Stimulated activated CD8-positive, alpha-beta memory T cell treated with anti-CD3 and anti-CD28 coated beads, Interleukin-15, amount 100 ng/mL, for 1 hour (primary cell): ENCODE measurements around the gene DNAAF6.
A peak's percentile ranks its signal among the peaks of the same experiment; 100 is the strongest.
"Not testable (repeated sequence)": the region's sequence is repeated elsewhere in the genome, so short reads cannot be mapped to it uniquely, and the experiment has no call there.

Experiments
- DNase-seq: peaks from one replicate; pipeline ENCODE4 v3.0.0-alpha.2; 2020; ENCODE audit warnings: low read depth

Gene DNAAF6

DNA sequence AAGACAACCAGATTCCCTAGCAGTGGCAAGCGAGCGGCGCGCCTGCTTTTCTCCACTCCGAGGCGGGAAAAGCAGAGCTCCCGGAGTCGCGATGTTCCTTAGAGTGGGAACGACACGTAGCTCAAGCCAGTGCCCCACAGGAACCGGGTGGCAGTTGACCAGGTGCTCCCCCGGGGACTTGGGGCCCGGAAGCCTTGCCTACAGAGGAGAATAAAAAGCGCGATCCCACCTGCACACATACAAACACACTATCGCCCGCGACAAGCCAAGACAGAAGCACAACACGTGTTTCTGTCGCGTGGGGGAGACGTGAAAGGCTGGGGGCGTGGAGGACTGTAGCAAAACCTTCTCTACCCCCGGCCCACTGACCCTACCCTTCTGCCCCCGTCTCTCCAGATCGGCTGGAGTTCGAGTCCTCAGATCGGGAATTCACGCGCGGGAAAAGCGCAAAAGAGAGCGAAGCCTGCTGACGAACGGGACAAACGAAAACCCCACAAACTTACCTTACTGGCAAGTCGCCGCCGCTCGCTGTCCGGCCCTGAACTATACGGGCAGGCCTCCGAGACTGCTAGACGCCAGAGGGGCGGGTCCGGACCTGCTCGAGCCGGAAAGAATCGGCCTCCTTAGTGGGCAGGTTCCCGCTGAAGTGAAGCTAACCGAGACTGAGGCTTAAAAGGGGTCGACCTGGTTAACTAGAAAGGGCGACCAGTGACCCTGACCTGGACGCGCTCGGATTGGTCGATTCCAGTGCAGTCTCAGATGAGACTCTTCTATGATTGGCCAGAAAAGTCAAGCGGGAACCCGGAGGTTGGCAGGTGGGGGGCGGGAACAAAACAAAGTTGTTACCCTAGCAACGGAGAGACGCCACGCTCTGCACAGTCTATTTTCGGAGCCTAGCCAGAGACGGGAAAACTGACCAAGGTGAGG is at the start of gene DNAAF6, which contains the start of gene NUP62CL:
Gene DNAAF6 (plus strand): TSS at position 842 of the 927 bp plus-strand sequence. CDS start 6,265 bp downstream, outside the sequence.
Gene NUP62CL (minus strand): TSS at position 664 of the 927 bp plus-strand sequence. CDS start 31,287 bp downstream, outside the sequence.
- peak; percentile 12 for DNase-seq

- not testable (repeated sequence) for DNase-seq
Observed at GRCh38 chrX:107157618-107158017, 48.8 kb upstream of the DNAAF6 start.

- no peak for DNase-seq
Observed at GRCh38 chrX:107167163-107167921, 39.1 kb upstream of the DNAAF6 start.

DNA sequence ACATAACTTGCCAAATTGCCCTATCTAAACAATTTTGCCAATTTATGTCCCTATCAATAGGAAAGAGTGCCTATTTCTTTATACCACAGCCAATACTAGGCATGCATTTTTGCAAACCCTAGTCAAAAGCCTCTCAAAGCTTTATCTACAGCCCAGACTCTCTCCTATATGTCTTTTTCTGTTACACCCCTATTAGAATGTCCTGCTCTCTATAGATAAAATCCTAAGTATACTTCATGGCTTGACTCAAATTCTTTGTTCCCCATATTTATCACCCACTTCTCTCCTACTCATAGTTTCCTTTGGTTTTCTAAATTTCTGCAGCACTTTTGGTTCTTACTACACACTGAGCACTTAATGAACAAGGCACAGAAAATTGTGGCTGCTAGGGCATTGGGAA is 38.2 kb upstream of the DNAAF6 start:
- no peak for DNase-seq

GRCh38 chrX:107168712-107169111 is 37.7 kb upstream of the DNAAF6 start:
- no peak for DNase-seq

GRCh38 chrX:107171369-107172102 is 34.9 kb upstream of the DNAAF6 start:
- DNase-seq: no peak

DNA sequence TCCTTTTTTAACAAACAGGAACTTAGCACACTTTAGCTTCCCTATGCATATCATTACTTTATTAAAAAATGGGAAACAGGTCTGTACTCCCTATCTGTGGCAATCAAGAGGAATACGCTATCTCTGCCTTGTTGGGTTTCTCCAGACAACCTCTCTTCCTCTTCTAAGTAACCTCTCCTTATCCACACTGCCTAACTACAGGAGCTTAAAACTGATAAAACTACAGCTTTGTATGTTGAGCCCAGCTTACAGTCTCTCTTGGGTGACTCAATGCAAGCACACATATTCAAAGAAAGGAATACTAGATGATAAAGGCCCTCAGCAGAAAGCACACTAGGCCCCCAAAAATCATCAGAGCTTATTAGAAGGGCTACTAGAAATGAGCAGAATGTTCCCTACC is 9.1 kb upstream of the DNAAF6 start:
- no peak for DNase-seq

GRCh38 chrX:107198074-107198473 is 8.3 kb upstream of the DNAAF6 start:
- not testable (repeated sequence) for DNase-seq

DNA sequence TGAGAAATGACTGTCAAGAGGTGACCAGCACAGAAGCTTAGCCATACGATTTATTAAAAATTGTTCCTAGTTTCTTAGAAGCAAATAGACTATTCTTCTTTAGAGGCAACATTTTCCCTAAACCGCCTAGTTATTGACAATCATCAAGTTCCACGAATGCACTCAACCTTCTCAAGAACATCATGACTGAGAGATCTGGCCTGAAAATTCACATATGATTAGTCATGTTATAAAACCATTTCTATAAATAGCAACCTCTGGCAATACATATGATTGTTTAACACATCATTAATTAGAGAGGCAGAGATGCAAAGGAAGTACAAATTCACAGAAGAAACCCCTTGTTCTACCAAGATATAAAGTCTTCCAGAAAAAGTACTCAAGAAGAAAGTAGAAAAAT is 6.9 kb upstream of the DNAAF6 start:
- DNase-seq: no peak

- no peak for DNase-seq
Observed at GRCh38 chrX:107204068-107204605, 2.3 kb upstream of the DNAAF6 start.

- no peak for DNase-seq
Observed at GRCh38 chrX:107206697-107207065, 270 bp downstream of the DNAAF6 start.

GRCh38 chrX:107207089-107207488 is 678 bp downstream of the DNAAF6 start:
- no peak for DNase-seq

DNA sequence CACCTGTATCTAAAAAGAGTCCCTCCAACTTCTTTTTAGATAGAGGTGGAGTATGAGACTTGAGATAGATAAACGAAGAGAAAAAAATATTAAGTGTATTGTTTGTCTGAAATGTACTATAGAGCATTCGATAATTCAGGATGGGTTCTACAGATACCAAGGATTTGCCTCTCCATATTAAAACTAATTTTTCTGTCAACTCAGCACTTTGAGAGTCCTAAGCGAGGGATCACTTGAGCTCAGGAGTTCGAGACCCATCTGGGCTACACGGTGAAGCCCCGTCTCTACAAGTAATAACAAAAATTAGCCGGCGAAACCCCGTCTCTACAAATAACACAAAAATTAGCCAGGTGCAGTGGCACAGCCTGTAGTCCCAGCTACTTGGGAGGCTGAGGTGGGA is 1.5 kb downstream of the DNAAF6 start:
- DNase-seq: no peak

GRCh38 chrX:107213477-107213876 is 7.1 kb downstream of the DNAAF6 start:
- no peak for DNase-seq

- DNase-seq: no peak
Observed at GRCh38 chrX:107226757-107227156, 20.3 kb downstream of the DNAAF6 start.

- DNase-seq: no peak
Observed at GRCh38 chrX:107227780-107228485, 21.5 kb downstream of the DNAAF6 start.

DNA sequence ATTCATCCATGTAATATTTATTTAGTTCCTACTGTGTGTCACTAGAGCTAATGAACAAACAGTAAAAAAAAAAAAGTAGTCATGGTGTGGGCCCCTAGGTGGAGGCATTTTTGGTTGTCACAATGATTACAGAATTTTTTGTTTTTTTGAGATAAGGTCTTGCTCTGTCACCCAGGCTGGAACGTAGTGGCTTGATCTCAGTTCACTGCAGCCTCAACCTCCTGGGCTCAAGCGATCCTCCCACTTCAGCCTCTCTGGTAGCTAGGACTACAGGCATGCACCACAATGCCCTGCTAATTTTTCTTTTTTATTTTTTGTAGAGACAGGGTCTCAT is 22.0 kb downstream of the DNAAF6 start:
- no peak for DNase-seq

GRCh38 chrX:107272431-107272921 is 66.1 kb downstream of the DNAAF6 start:
- DNase-seq: no peak

DNA sequence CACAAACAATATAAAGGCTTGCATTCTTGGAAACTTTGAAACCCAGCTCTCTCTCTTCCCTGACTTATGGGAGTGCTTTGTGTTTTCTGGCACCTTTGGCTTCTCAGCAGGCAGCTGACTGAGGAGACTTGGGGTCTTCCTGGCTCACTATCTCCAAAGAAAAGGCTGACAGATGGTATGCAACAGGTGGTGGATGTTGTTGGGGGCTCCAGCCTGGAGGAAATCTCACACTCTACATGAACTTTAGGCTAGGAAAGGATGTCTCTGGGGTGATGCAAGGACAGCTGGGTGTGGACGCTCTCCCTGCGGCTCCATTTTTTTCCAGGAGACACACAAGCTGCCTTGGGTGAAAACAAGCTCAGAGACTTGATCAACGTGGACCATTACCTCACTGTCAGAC is 67.4 kb downstream of the DNAAF6 start:
- no peak for DNase-seq

DNA sequence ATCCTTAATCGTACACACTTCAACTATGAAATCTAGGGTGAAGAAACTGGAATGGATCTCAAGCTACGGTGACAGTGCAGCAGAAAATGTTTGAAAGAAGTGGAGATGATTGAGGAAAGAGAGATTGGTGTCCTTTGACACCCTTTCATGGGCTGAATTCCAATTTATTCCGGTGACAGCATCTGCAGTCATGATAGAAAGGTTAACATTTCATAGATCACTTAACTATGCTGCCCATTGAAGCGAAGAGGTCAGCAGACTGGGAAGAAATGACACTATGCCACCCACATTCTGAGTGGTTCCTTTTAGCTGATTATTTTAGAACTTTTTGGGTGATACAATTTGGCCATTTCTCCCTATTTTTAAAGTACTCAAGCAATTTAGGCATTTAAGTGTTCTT is 82.3 kb downstream of the DNAAF6 start:
- DNase-seq: no peak

GRCh38 chrX:107290019-107290418 is 83.6 kb downstream of the DNAAF6 start:
- DNase-seq: no peak
